ENCODE results near the gene HDAC9.

HDAC9 gene

GRCh38 chr7:18792871-18793595 lies 297.5 kb downstream of the HDAC9 start:
- Histone ChIP-seq H2AFZ (ENCODE audit: low read depth, low read length, severe bottlenecking) (no peak overlapping the region), H3K4me2 (ENCODE audit: low read depth, low read length, poor library complexity, severe bottlenecking) (no peak overlapping the region), H3K9me3 (ENCODE audit: insufficient read depth, low read length) (no peaks in the 10 kb centered on the region), H3K27ac (ENCODE audit: low read depth, low read length) (no peak overlapping the region), H3K4me3 (ENCODE audit: insufficient read depth, low read length, poor library complexity, severe bottlenecking) (no peak overlapping the region), H3F3A (ENCODE audit: insufficient read depth) (no peaks in the 10 kb centered on the region), H3K9me2 (replicated peaks; ENCODE audit: insufficient read depth, low read length) (no peaks in the 10 kb centered on the region), H3K79me2 (ENCODE audit: insufficient read depth, low read length) (no peaks in the 10 kb centered on the region), H3K36me3 (ENCODE audit: low read length) (no peaks in the 10 kb centered on the region), H3K27me3 (ENCODE audit: low read length) (no peaks in the 10 kb centered on the region), H4K20me1 (ENCODE audit: low read depth, low read length) (no peaks in the 10 kb centered on the region), H3K9ac (ENCODE audit: low read length) (no peak overlapping the region)
- no peak for TF ChIP-seq CTCF (IDR thresholded peaks at IDR 0.05; ENCODE audit: insufficient read depth, low read length, poor library complexity, severe bottlenecking)
- no peak for TF ChIP-seq EZH2phosphoT487 (conservative IDR thresholded peaks at IDR 0.05; ENCODE audit: low read length)

GRCh38 chr7:18796216-18796615 lies 300.7 kb downstream of the HDAC9 start:
- no peaks in the 10 kb centered on the region for H3K36me3 ChIP-seq (ENCODE audit: low read length)
- H3F3A ChIP-seq (ENCODE audit: insufficient read depth), result no peaks in the 10 kb centered on the region
- H3K27ac ChIP-seq (ENCODE audit: low read depth, low read length), result no peak overlapping the region
- H2AFZ ChIP-seq (ENCODE audit: low read depth, low read length, severe bottlenecking), result no peak overlapping the region
- no peaks in the 10 kb centered on the region for H3K9me3 ChIP-seq (ENCODE audit: insufficient read depth, low read length)
- H3K79me2 ChIP-seq (ENCODE audit: insufficient read depth, low read length), result no peaks in the 10 kb centered on the region
- H3K9ac ChIP-seq (ENCODE audit: low read length), result no peak overlapping the region
- H3K9me2 ChIP-seq (replicated peaks; ENCODE audit: insufficient read depth, low read length), result no peaks in the 10 kb centered on the region
- no peak overlapping the region for H3K4me2 ChIP-seq (ENCODE audit: low read depth, low read length, poor library complexity, severe bottlenecking)
- no peaks in the 10 kb centered on the region for H4K20me1 ChIP-seq (ENCODE audit: low read depth, low read length)
- TF ChIP-seq EZH2phosphoT487 (conservative IDR thresholded peaks at IDR 0.05; ENCODE audit: low read length) (no peak), CTCF (IDR thresholded peaks at IDR 0.05; ENCODE audit: insufficient read depth, low read length, poor library complexity, severe bottlenecking) (no peak)
- no peaks in the 10 kb centered on the region for H3K27me3 ChIP-seq (ENCODE audit: low read length)
- no peak overlapping the region for H3K4me3 ChIP-seq (ENCODE audit: insufficient read depth, low read length, poor library complexity, severe bottlenecking)

- Histone ChIP-seq H3K9ac (ENCODE audit: low read length) (no peak overlapping the region), H3F3A (ENCODE audit: insufficient read depth) (no peaks in the 10 kb centered on the region), H3K4me2 (ENCODE audit: low read depth, low read length, poor library complexity, severe bottlenecking) (no peak overlapping the region), H3K79me2 (ENCODE audit: insufficient read depth, low read length) (no peaks in the 10 kb centered on the region), H4K20me1 (ENCODE audit: low read depth, low read length) (no peaks in the 10 kb centered on the region), H3K9me3 (ENCODE audit: insufficient read depth, low read length) (no peaks in the 10 kb centered on the region), H3K27me3 (ENCODE audit: low read length) (no peaks in the 10 kb centered on the region), H3K27ac (ENCODE audit: low read depth, low read length) (no peak overlapping the region), H3K9me2 (replicated peaks; ENCODE audit: insufficient read depth, low read length) (no peaks in the 10 kb centered on the region), H3K4me3 (ENCODE audit: insufficient read depth, low read length, poor library complexity, severe bottlenecking) (no peak overlapping the region), H3K36me3 (ENCODE audit: low read length) (no peaks in the 10 kb centered on the region), H2AFZ (ENCODE audit: low read depth, low read length, severe bottlenecking) (no peak overlapping the region)
- TF ChIP-seq CTCF (IDR thresholded peaks at IDR 0.05; ENCODE audit: insufficient read depth, low read length, poor library complexity, severe bottlenecking) (no peak), EZH2phosphoT487 (conservative IDR thresholded peaks at IDR 0.05; ENCODE audit: low read length) (no peak)
Observed at GRCh38 chr7:18798088-18798906, 302.7 kb downstream of the HDAC9 start.
